K562 (cell line): ENCODE measurements around the gene FAM234A. TPM values are rescaled to one million over a fixed set of nuclear protein-coding genes. Genes with fewer than 3 reads are reported as not detected.

Experiments
- ATAC-seq: fragments of 200-7000 bp; cut with Tn5 transposase; 3 replicates; pipeline ENCODE4 v1.9.1; 2020; ENCODE audit warnings: moderate library complexity
- BruUV-seq: library from RNA; stranded (reverse); fragments of 400-500 nt; replicated peaks from 2 replicates; lab custom pipeline; 2021; lab: Mats Ljungman, UMichigan
- CTCF ChIA-PET: fragments of 300-600 bp; formaldehyde crosslinking; extraction: SDS; loops from one replicate; lab custom pipeline; 2021; ENCODE audit warnings: low intra/inter-chr PET ratio; lab: Yijun Ruan, JAX
- POLR2A ChIA-PET: fragments of 300-600, 350-650 bp; sonication (Branson Sonifier 250); formaldehyde crosslinking; extraction: SDS; loops from one replicate; lab custom pipeline; 2021; ENCODE audit warnings: antibody characterized with exemption, inconsistent platforms; lab: Yijun Ruan, JAX
- DNase-seq, 4 experiments: peaks; one replicate each; pipeline versions ENCODE4 v3.0.0 to v3.0.0-alpha.2; 2011 to 2018; ENCODE audit warnings: low spot score in 3 of 4, mixed read lengths in 3 of 4; ENCODE audit errors: extremely low read depth in 1 of 4
- FAIRE-seq: peaks from 2 replicates; lab custom pipeline; 2011; peaks lifted over from hg19 to GRCh38; lab: Jason Lieb, UNC
- H2AFZ ChIP-seq: 2 replicates; pipeline ENCODE4 v1.6.0; 2011; ENCODE audit warnings: low read depth, low read length, control low read depth, inconsistent platforms
- H3K27ac ChIP-seq: fragments of 200-600 bp; 3 replicates; pipeline ENCODE4 v1.8.0; 2011; ENCODE audit warnings: low read depth, mild to moderate bottlenecking, control low read depth, inconsistent platforms, low read length, moderate library complexity, mixed read lengths; ENCODE audit errors: extremely low read depth
- H3K27me3 ChIP-seq, 2 experiments: fragments of 300-600 bp in 1 of 2; 2 replicates in 1 of 2; 3 replicates in 1 of 2; pipeline versions ENCODE4 v1.6.0 to v1.8.0; 2011; ENCODE audit warnings: inconsistent platforms in 2 of 2, low read length in 2 of 2, mild to moderate bottlenecking in 1 of 2, mixed read lengths in 1 of 2, moderate library complexity in 1 of 2; ENCODE audit not compliant: control insufficient read depth in 2 of 2, insufficient read depth in 2 of 2
- H3K36me3 ChIP-seq: fragments of 300-600 bp; 3 replicates; pipeline ENCODE4 v1.8.0; 2011; ENCODE audit warnings: mild to moderate bottlenecking, low read length, inconsistent platforms; ENCODE audit not compliant: control insufficient read depth, insufficient read depth
- H3K4me1 ChIP-seq, 2 experiments: fragments of 200-600 bp in 1 of 2; replicated peaks in 1 of 2; 2 replicates in 1 of 2; 3 replicates in 1 of 2; pipeline versions ENCODE4 v1.5.1 to v1.8.0; 2011; ENCODE audit warnings: inconsistent platforms in 2 of 2, low read length in 2 of 2, mild to moderate bottlenecking in 1 of 2, mixed read lengths in 1 of 2, moderate library complexity in 1 of 2; ENCODE audit not compliant: control insufficient read depth in 2 of 2, insufficient read depth in 2 of 2
- H3K4me2 ChIP-seq: 2 replicates; pipeline ENCODE4 v1.6.1; 2011; ENCODE audit warnings: low read length, control low read depth, inconsistent platforms, mixed read lengths; ENCODE audit not compliant: insufficient read depth
- H3K4me3 ChIP-seq: fragments of 200-600 bp; sonication (generic), shearing (Covaris generic); 2 replicates; pipeline ENCODE4 v1.5.1; 2016; ENCODE audit warnings: control low read depth, inconsistent platforms
- H3K79me2 ChIP-seq: fragments of 200-600 bp; 3 replicates; pipeline ENCODE4 v1.8.0; 2011; ENCODE audit warnings: low read length, inconsistent platforms; ENCODE audit not compliant: control insufficient read depth, insufficient read depth
- H3K9ac ChIP-seq, 2 experiments: 2 replicates each; pipeline versions ENCODE4 v1.6.0 to v1.6.1; 2011; ENCODE audit warnings: low read depth in 2 of 2, low read length in 2 of 2, control low read depth in 1 of 2, inconsistent platforms in 1 of 2, mild to moderate bottlenecking in 1 of 2, mixed read lengths in 1 of 2; ENCODE audit not compliant: insufficient read depth in 1 of 2
- H3K9me1 ChIP-seq: one replicate; pipeline ENCODE4 v1.6.0; 2011; ENCODE audit warnings: inconsistent platforms, mild to moderate bottlenecking, low read length, moderate library complexity; ENCODE audit not compliant: control insufficient read depth, insufficient read depth
- H3K9me3 ChIP-seq: replicated peaks from 2 replicates; pipeline ENCODE4 v1.5.1; 2011; ENCODE audit warnings: low read depth, low read length, inconsistent platforms; ENCODE audit not compliant: control insufficient read depth, insufficient read depth
- H4K20me1 ChIP-seq: replicated peaks from 2 replicates; pipeline ENCODE4 v1.6.1; 2011; ENCODE audit warnings: low read length, inconsistent platforms, mixed read lengths; ENCODE audit not compliant: control insufficient read depth, insufficient read depth
- FOXJ3 ChIP-seq: sonication (generic); formaldehyde crosslinking; IDR thresholded peaks from 2 replicates; pipeline ENCODE4 v1.4.0; 2020; ENCODE audit warnings: mild to moderate bottlenecking, missing genetic modification reagents
- LCOR ChIP-seq: sonication (generic); formaldehyde crosslinking; IDR thresholded peaks from 2 replicates; pipeline ENCODE4 v1.8.0; 2022; ENCODE audit warnings: mild to moderate bottlenecking, missing genetic modification reagents
- MAFF ChIP-seq: IDR thresholded peaks from 2 replicates; pipeline ENCODE4 v1.6.1; 2012; ENCODE audit warnings: low read length, improper control_type of control experiment
- NRF1 ChIP-seq, 2 experiments: fragments of 450-650 bp; IDR thresholded peaks in 1 of 2; conservative IDR thresholded peaks in 1 of 2; 2 replicates each; pipeline ENCODE4 v1.6.1; 2014; ENCODE audit warnings: mild to moderate bottlenecking in 2 of 2
- POLR2G ChIP-seq: fragments of 200-400 bp; formaldehyde crosslinking; IDR thresholded peaks from 2 replicates; pipeline ENCODE4 v1.6.1; 2017; ENCODE audit warnings: low read depth, mild to moderate bottlenecking, antibody characterized with exemption, low read length, moderate library complexity
- RAD21 ChIP-seq, 2 experiments: fragments of 250-450 bp in 1 of 2; fragments of 450-650 bp in 1 of 2; sonication (Bioruptor Pico) in 1 of 2; formaldehyde crosslinking in 1 of 2; IDR thresholded peaks in 1 of 2; conservative IDR thresholded peaks in 1 of 2; 2 replicates each; pipeline versions ENCODE4 v1.4.0 to v1.8.0; 2020 to 2022; ENCODE audit warnings: mild to moderate bottlenecking in 2 of 2, moderate library complexity in 1 of 2
- RBM22 ChIP-seq: fragments of 200-400 bp; formaldehyde crosslinking; IDR thresholded peaks from 2 replicates; pipeline ENCODE4 v1.6.1; 2018; ENCODE audit warnings: low read length, low read depth; ENCODE audit not compliant: poor library complexity, severe bottlenecking
- SIX5 ChIP-seq, 2 experiments: IDR thresholded peaks; 2 replicates each; pipeline ENCODE4 v1.6.1; 2011; ENCODE audit warnings: low read length in 2 of 2, borderline replicate concordance in 1 of 2, low read depth in 1 of 2, mild to moderate bottlenecking in 1 of 2, moderate library complexity in 1 of 2; ENCODE audit not compliant: insufficient read depth in 1 of 2
- ZEB2 ChIP-seq: fragments of 450-650 bp; IDR thresholded peaks from 2 replicates; pipeline ENCODE4 v1.6.1; 2016
- ZNF124 ChIP-seq: sonication (generic); formaldehyde crosslinking; IDR thresholded peaks from 2 replicates; pipeline ENCODE4 v1.8.1; 2022; ENCODE audit warnings: missing genetic modification reagents
- ZNF778 ChIP-seq: fragments of 450-650 bp; formaldehyde crosslinking; IDR thresholded peaks from 2 replicates; pipeline ENCODE4 v1.4.0; 2020; ENCODE audit warnings: mild to moderate bottlenecking, moderate library complexity
- WGBS: fragments of 100-300 bp; shearing (Covaris generic); methylation state at CpG from one replicate; pipeline ENCODE4 v1.1.6; 2016; ENCODE audit warnings: low coverage, mixed read lengths; ENCODE audit not compliant: insufficient coverage; ENCODE audit errors: missing lambda C conversion rate; 5-methylcytosine and 5-hydroxymethylcytosine counted together
- in situ Hi-C: fragments of 300-500 bp; cut with MboI; formaldehyde crosslinking; loops from 4 replicates; pipeline ENCODE4 v1.15.0; 2018; ENCODE audit warnings: inconsistent platforms, mixed read lengths
- intact Hi-C: fragments of 100-400 bp; cut with micrococcal nuclease; formaldehyde crosslinking; loops from 2 replicates; pipeline ENCODE4 v1.14.2; 2022
- polyA plus RNA-seq, 8 experiments: library from polyadenylated mRNA; depleted of rRNA in 4 of 8; stranded (reverse) in 5 of 8; unstranded in 3 of 8; fragments of >200 nt; fragmentation: Nextera tagmentation in 2 of 8; fragmentation: Illumina TruSeq in 1 of 8; extraction: Ambion mirVana in 2 of 8; extraction: Trizol in 1 of 8; gene quantifications; 2 replicates each; pipeline versions ENCODE4 v1.2.1 to v1.2.3, GENCODE V29; 2011 to 2014; ENCODE audit warnings: inconsistent platforms in 1 of 8, missing spikeins in 1 of 8
- total RNA-seq, 7 experiments: library from RNA; depleted of rRNA in 6 of 7; stranded (reverse); fragments of >200 nt in 6 of 7; fragmentation: Illumina TruSeq in 2 of 7; extraction: Trizol in 2 of 7; gene quantifications; 2 replicates each; pipeline versions ENCODE4 v1.2.1 to v1.2.3, GENCODE V29; 2011 to 2021; ENCODE audit warnings: low replicate concordance in 1 of 7
- TF ChIP-seq, protein P1 (sequence below), 3 experiments: IDR thresholded peaks in 2 of 3; conservative IDR thresholded peaks in 1 of 3; 2 replicates each; pipeline ENCODE4 v1.5.1; 2011 to 2012; ENCODE audit warnings: low read length in 3 of 3, mild to moderate bottlenecking in 3 of 3, control low read depth in 2 of 3, improper control_type of control experiment in 1 of 3, inconsistent platforms in 1 of 3, low read depth in 1 of 3, mixed read lengths in 1 of 3, moderate library complexity in 1 of 3; ENCODE audit not compliant: insufficient read depth in 2 of 3
- TF ChIP-seq, protein P2 (sequence below): sonication (generic); formaldehyde crosslinking; IDR thresholded peaks from 2 replicates; pipeline ENCODE4 v1.8.1; 2023; ENCODE audit warnings: mild to moderate bottlenecking, missing genetic modification reagents

Gene FAM234A
- total and polyA plus RNA-seq, 9 of the 15 experiments (the other 6 are each of a cell fraction or from before 2014, with no cell fraction given) = 1.0 to 47.9 (median 15.0) TPM

DNA sequence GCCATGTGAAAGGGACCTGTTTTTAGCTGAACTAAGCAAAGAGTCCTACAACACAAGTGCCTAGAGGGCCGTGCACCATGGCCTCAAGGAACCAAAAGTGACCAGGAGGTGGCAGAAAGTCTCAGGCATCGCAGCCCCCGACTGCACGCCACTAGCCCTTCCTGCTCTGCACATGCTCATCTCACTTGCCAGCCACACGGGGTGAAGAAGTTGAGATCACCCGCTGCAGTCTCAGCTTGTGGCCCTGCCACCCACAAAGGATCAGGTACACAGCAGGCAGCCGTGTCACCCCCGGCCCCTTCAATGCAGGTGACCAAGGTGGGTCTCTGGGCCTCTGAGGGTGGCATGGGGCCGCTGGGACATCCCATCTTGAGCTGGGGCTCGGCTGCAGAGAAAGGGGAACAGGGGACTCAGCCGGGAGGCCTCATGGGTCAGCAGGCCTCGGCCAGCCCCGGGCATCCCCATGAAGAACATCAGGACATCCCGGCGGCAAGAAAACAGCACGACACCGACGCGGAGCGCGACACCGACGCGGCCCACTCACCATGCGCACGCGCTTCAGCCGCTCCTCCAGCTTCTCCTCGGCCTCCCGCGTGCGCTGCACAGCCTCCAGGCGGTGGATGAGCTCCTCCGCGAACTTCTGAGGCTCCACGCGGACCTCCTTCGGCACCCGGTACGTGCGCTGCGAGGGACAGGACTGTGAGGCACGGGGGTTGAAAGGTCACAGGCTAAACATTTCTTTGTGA lies 69.3 kb downstream of the FAM234A start:
- CTCF ChIA-PET = no interaction called here
- Histone ChIP-seq H3K9me3 (no peaks in the 10 kb centered on the region), H3K27me3 (no peaks in the 10 kb centered on the region), H3K36me3 (peaks cover 61% of the 10 kb centered on the region; the same call in 2 of the 3 replicates), H3K27ac (no peak overlapping the region), H3K9me1 (no peaks in the 10 kb centered on the region), H2AFZ (no peak overlapping the region), H4K20me1 (no peaks in the 10 kb centered on the region; the same call in 1 of the 2 replicates), H3K79me2 (peaks cover 5% of the 10 kb centered on the region), H3K4me2 (no peak overlapping the region), H3K4me1 (peaks cover 0 to 18% of the 10 kb centered on the region in 2 experiments; a peak in 1 of 5 replicates), H3K9ac (peak overlapping the region in 1 of 2 experiments; percentile 26; a peak in 1 of 4 replicates), H3K4me3 (no peak overlapping the region)
- POLR2A ChIA-PET = no interaction called here
- no TSS peak for BruUV-seq
- intact Hi-C loops (no loop called here), in situ Hi-C loops (no loop called here)
- ATAC-seq = peak; percentile 56
- 96% methylated on average over 31 of the region's 43 CpGs for WGBS
- FAIRE-seq = no peak
- TF ChIP-seq FOXJ3 (CRISPR knock-in tag) (no peak), ZEB2 (no peak), ZNF778 (CRISPR knock-in tag) (no peak), RAD21 (CRISPR knock-in tag; conservative IDR thresholded peaks at IDR 0.05 in 1 of 2, IDR thresholded peaks at IDR 0.05 in 1 of 2) (peak in 1 of 2 experiments; percentile 15; a peak in 1 of 4 replicates), MAFF (no peak), ZNF124 (CRISPR knock-in tag) (no peak), NRF1 (conservative IDR thresholded peaks at IDR 0.05 in 1 of 2, IDR thresholded peaks at IDR 0.05 in 1 of 2) (peak in 1 of 2 experiments; percentile 36; a peak in 2 of 4 replicates), POLR2G (peak; percentile 37; the same call in 1 of the 2 replicates), RBM22 (peak; percentile 30), SIX5 (IDR thresholded peaks at IDR 0.05; ENCODE audit: borderline replicate concordance in 1 of 2, insufficient read depth in 1 of 2, low read depth in 1 of 2, low read length in 2 of 2) (no peak), LCOR (CRISPR knock-in tag) (no peak)
- TF ChIP-seq, protein P1, sequence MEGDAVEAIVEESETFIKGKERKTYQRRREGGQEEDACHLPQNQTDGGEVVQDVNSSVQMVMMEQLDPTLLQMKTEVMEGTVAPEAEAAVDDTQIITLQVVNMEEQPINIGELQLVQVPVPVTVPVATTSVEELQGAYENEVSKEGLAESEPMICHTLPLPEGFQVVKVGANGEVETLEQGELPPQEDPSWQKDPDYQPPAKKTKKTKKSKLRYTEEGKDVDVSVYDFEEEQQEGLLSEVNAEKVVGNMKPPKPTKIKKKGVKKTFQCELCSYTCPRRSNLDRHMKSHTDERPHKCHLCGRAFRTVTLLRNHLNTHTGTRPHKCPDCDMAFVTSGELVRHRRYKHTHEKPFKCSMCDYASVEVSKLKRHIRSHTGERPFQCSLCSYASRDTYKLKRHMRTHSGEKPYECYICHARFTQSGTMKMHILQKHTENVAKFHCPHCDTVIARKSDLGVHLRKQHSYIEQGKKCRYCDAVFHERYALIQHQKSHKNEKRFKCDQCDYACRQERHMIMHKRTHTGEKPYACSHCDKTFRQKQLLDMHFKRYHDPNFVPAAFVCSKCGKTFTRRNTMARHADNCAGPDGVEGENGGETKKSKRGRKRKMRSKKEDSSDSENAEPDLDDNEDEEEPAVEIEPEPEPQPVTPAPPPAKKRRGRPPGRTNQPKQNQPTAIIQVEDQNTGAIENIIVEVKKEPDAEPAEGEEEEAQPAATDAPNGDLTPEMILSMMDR (IDR thresholded peaks at IDR 0.05 in 2 of 3, conservative IDR thresholded peaks at IDR 0.05 in 1 of 3; ENCODE audit: insufficient read depth in 2 of 3, low read depth in 1 of 3, low read length in 3 of 3) = peak in 2 of 3 experiments; percentile 14 to 19; a peak in 2 of 6 replicates
- TF ChIP-seq, protein P2, sequence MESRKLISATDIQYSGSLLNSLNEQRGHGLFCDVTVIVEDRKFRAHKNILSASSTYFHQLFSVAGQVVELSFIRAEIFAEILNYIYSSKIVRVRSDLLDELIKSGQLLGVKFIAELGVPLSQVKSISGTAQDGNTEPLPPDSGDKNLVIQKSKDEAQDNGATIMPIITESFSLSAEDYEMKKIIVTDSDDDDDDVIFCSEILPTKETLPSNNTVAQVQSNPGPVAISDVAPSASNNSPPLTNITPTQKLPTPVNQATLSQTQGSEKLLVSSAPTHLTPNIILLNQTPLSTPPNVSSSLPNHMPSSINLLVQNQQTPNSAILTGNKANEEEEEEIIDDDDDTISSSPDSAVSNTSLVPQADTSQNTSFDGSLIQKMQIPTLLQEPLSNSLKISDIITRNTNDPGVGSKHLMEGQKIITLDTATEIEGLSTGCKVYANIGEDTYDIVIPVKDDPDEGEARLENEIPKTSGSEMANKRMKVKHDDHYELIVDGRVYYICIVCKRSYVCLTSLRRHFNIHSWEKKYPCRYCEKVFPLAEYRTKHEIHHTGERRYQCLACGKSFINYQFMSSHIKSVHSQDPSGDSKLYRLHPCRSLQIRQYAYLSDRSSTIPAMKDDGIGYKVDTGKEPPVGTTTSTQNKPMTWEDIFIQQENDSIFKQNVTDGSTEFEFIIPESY (CRISPR knock-in tag) = peak; percentile 96
- peak in 1 of 4 experiments; percentile 14 for DNase-seq
